ENCODE results near the gene GTF2H4. TPM values are rescaled to one million over a fixed set of nuclear protein-coding genes. Genes with fewer than 3 reads are reported as not detected.

GTF2H4 gene
- total and polyA plus RNA-seq, 2 of the 8 experiments (the other 6 are each of a cell fraction or from before 2014, with no cell fraction given) = 42.3 to 53.4 TPM

GRCh38 chr6:30903236-30903635 lies 4.8 kb upstream of the GTF2H4 start:
- Histone ChIP-seq H2BK12ac (ENCODE audit: low read depth, low read length) (no peak overlapping the region), H3K79me1 (ENCODE audit: low read depth, low read length) (0 out of 2 replicates have a peak, but pooled peaks cover 2% of the 10 kb centered on the region), H3K9me3 (ENCODE audit: insufficient read depth in 2 of 2, low read depth in 1 of 2, low read length in 1 of 2) (no peaks in the 10 kb centered on the region), H3K4me2 (ENCODE audit: insufficient read depth in 1 of 2, low read depth in 2 of 2, low read length in 2 of 2) (no peak overlapping the region), H2AFZ (ENCODE audit: low read length) (no peak overlapping the region), H3K79me2 (ENCODE audit: control insufficient read depth in 1 of 2, insufficient read depth in 2 of 2, low read length in 2 of 2) (peaks cover 0 to 2% of the 10 kb centered on the region in 2 experiments; a peak in 2 of 4 replicates), H3K56ac (replicated peaks; ENCODE audit: insufficient read length, low read depth, low read length) (no peak overlapping the region), H3K36me3 (ENCODE audit: control insufficient read depth in 2 of 4, insufficient read depth in 4 of 4, low read length in 3 of 4) (peaks cover 7 to 20% (median 17%) of the 10 kb centered on the region in 4 experiments), H3K18ac (ENCODE audit: extremely low read depth, low read length) (no peak overlapping the region), H3K23ac (ENCODE audit: insufficient read length) (no peak overlapping the region), H4K91ac (replicated peaks; ENCODE audit: insufficient read length, low read length) (no peak overlapping the region), H3K27ac (ENCODE audit: low read depth, low read length) (no peak overlapping the region), H3K4me1 (replicated peaks in 1 of 4; ENCODE audit: control insufficient read depth in 3 of 4, insufficient read depth in 4 of 4, low read length in 3 of 4) (0 out of 7 replicates have a peak, but pooled peaks cover 0 to 2% (median 0%) of the 10 kb centered on the region in 4 experiments), H3K4me3 (ENCODE audit: extremely low read depth in 1 of 4, insufficient read depth in 2 of 4, low read depth in 3 of 4, low read length in 4 of 4) (no peak overlapping the region), H2BK120ac (replicated peaks; ENCODE audit: low read depth, low read length) (no peak overlapping the region), H4K20me1 (replicated peaks in 1 of 2; ENCODE audit: control insufficient read depth in 1 of 2, insufficient read depth in 2 of 2, low read length in 2 of 2) (no peaks in the 10 kb centered on the region), H4K5ac (ENCODE audit: insufficient read length, low read depth, low read length) (no peak overlapping the region), H3K4ac (replicated peaks; ENCODE audit: insufficient read length, low read depth, low read length) (no peak overlapping the region), H2AK5ac (ENCODE audit: low read depth, low read length) (no peak overlapping the region), H3K27me3 (replicated peaks in 1 of 4; ENCODE audit: control insufficient read depth in 3 of 4, extremely low read depth in 1 of 4, insufficient read depth in 3 of 4, low read length in 3 of 4) (no peaks in the 10 kb centered on the region), H3K9ac (replicated peaks in 1 of 4; ENCODE audit: extremely low read depth in 1 of 4, low read depth in 3 of 4, low read length in 3 of 4) (no peak overlapping the region), H2BK5ac (ENCODE audit: low read depth, low read length) (no peak overlapping the region), H2BK20ac (ENCODE audit: low read length) (no peak overlapping the region), H3K23me2 (ENCODE audit: low read depth, low read length) (peaks cover 2% of the 10 kb centered on the region; the same call in 1 of the 2 replicates), H2BK15ac (ENCODE audit: low read length) (no peak overlapping the region), H3K14ac (ENCODE audit: insufficient read length) (no peak overlapping the region), H4K8ac (ENCODE audit: extremely low read depth, insufficient read depth, low read length) (no peak overlapping the region)
- CTCF ChIA-PET (ENCODE audit: partially characterized antibody) = interaction anchor here (0.6 to 4.1 kb wide), 5 partner anchors 15 to 184 kb away, joined by 3 to 9 read pairs (median 4); no protein-coding TSS in a partner anchor
- 78% methylated on average over 4 of the region's 4 CpGs; no CpG with 5 or more reads in 1 of the 2 experiments for WGBS, 2 experiments (ENCODE audit: extremely low coverage in 1 of 2, insufficient coverage in 1 of 2, insufficient read length in 1 of 2, insufficient replicate concordance in 2 of 2, low coverage in 1 of 2, low lambda C conversion rate in 2 of 2, missing lambda C conversion rate in 1 of 2)
- POLR2A ChIA-PET (ENCODE audit: partially characterized antibody) = interaction anchor here (0.8 to 2.0 kb wide), 4 partner anchors 10 to 97 kb away, joined by 3 to 7 read pairs (median 4); partner anchors contain the start of gene VARS2
- FAIRE-seq = no peak
- no peak for DNase-seq (ENCODE audit: low read depth in 1 of 2, low spot score in 2 of 2)
- TF ChIP-seq CTCF (IDR thresholded peaks at IDR 0.05; ENCODE audit: control extremely low read depth in 1 of 3, insufficient read depth in 1 of 3, low read depth in 1 of 3, low read length in 3 of 3) = no peak
- TF ChIP-seq CHD1 (IDR thresholded peaks at IDR 0.05; ENCODE audit: low read depth, low read length) = no peak
- TF ChIP-seq KDM1A (IDR thresholded peaks at IDR 0.05; ENCODE audit: borderline replicate concordance, low read length) = no peak
- no peak for TF ChIP-seq POLR2AphosphoS5 (IDR thresholded peaks at IDR 0.05; ENCODE audit: low read depth, low read length)
- no peak for TF ChIP-seq SIX5 (IDR thresholded peaks at IDR 0.05; ENCODE audit: low read depth, low read length)
- TF ChIP-seq BCL11A (IDR thresholded peaks at IDR 0.05; ENCODE audit: low read depth in 2 of 2, low read length in 2 of 2) = no peak
- TF ChIP-seq EGR1 (IDR thresholded peaks at IDR 0.05; ENCODE audit: borderline replicate concordance, low read depth, low read length) = no peak
- TF ChIP-seq RBBP5 (IDR thresholded peaks at IDR 0.05; ENCODE audit: borderline replicate concordance, low read depth, low read length) = no peak

All from H1 (cell line).